IPS-15b (cell line): ENCODE results near the gene CORO2B.

Experiments used
- H3K27me3 ChIP-seq: one replicate; pipeline ENCODE4 v1.6.1; 2013; ENCODE audit warnings: low read length; ENCODE audit not compliant: control insufficient read depth, insufficient read depth
- H3K36me3 ChIP-seq: one replicate; pipeline ENCODE4 v1.6.1; 2013; ENCODE audit warnings: low read length; ENCODE audit not compliant: control insufficient read depth, insufficient read depth
- H3K4me1 ChIP-seq: one replicate; pipeline ENCODE4 v1.6.1; 2013; ENCODE audit warnings: mild to moderate bottlenecking, low read length; ENCODE audit not compliant: control insufficient read depth, insufficient read depth
- H3K4me3 ChIP-seq: one replicate; pipeline ENCODE4 v1.5.1; 2013; ENCODE audit warnings: low read depth, low read length
- H3K9ac ChIP-seq: one replicate; pipeline ENCODE4 v1.6.1; 2013; ENCODE audit warnings: low read depth, mild to moderate bottlenecking, low read length
- H3K9me3 ChIP-seq: one replicate; pipeline ENCODE4 v1.6.1; 2013; ENCODE audit warnings: mild to moderate bottlenecking, low read length; ENCODE audit not compliant: control insufficient read depth, insufficient read depth

Gene CORO2B

GRCh38 chr15:68681836-68682235 lies 103.0 kb downstream of the CORO2B start:
- Histone ChIP-seq H3K4me1 (peaks cover 3% of the 10 kb centered on the region), H3K9me3 (no peaks in the 10 kb centered on the region), H3K9ac (no peak overlapping the region), H3K4me3 (no peak overlapping the region), H3K36me3 (no peaks in the 10 kb centered on the region), H3K27me3 (no peaks in the 10 kb centered on the region)

- Histone ChIP-seq H3K4me1 (peaks cover 3% of the 10 kb centered on the region), H3K36me3 (no peaks in the 10 kb centered on the region), H3K9ac (no peak overlapping the region), H3K27me3 (no peaks in the 10 kb centered on the region), H3K9me3 (no peaks in the 10 kb centered on the region), H3K4me3 (no peak overlapping the region)
Observed at GRCh38 chr15:68682330-68682729, 103.5 kb downstream of the CORO2B start.

GRCh38 chr15:68683026-68683425 lies 104.2 kb downstream of the CORO2B start:
- peaks cover 3% of the 10 kb centered on the region for H3K4me1 ChIP-seq
- no peaks in the 10 kb centered on the region for H3K27me3 ChIP-seq

GRCh38 chr15:68683551-68683950 lies 104.8 kb downstream of the CORO2B start:
- H3K4me3 ChIP-seq: no peak overlapping the region
- H3K9ac ChIP-seq: no peak overlapping the region
- no peaks in the 10 kb centered on the region for H3K36me3 ChIP-seq
- peaks cover 3% of the 10 kb centered on the region for H3K4me1 ChIP-seq
- H3K9me3 ChIP-seq: no peaks in the 10 kb centered on the region
- no peaks in the 10 kb centered on the region for H3K27me3 ChIP-seq

More at GRCh38 chr15:68683026-68683425, 104.2 kb downstream of the CORO2B start:
- Histone ChIP-seq H3K4me3 (no peak overlapping the region), H3K36me3 (no peaks in the 10 kb centered on the region), H3K9ac (no peak overlapping the region), H3K9me3 (no peaks in the 10 kb centered on the region)

- H3K9ac ChIP-seq: no peak overlapping the region
- no peaks in the 10 kb centered on the region for H3K9me3 ChIP-seq
- H3K27me3 ChIP-seq: no peaks in the 10 kb centered on the region
- no peak overlapping the region for H3K4me3 ChIP-seq
- peaks cover 3% of the 10 kb centered on the region for H3K4me1 ChIP-seq
- H3K36me3 ChIP-seq: no peaks in the 10 kb centered on the region
Observed at GRCh38 chr15:68684476-68684875, 105.7 kb downstream of the CORO2B start.

- Histone ChIP-seq H3K9me3 (no peaks in the 10 kb centered on the region), H3K9ac (no peak overlapping the region), H3K4me3 (no peak overlapping the region), H3K4me1 (peaks cover 3% of the 10 kb centered on the region), H3K36me3 (no peaks in the 10 kb centered on the region), H3K27me3 (no peaks in the 10 kb centered on the region)
Observed at GRCh38 chr15:68687136-68687735, 108.4 kb downstream of the CORO2B start.

- no peaks in the 10 kb centered on the region for H3K36me3 ChIP-seq
- H3K4me1 ChIP-seq: no peaks in the 10 kb centered on the region
- H3K9me3 ChIP-seq: no peaks in the 10 kb centered on the region
- no peaks in the 10 kb centered on the region for H3K27me3 ChIP-seq
- H3K9ac ChIP-seq: no peak overlapping the region
- H3K4me3 ChIP-seq: no peak overlapping the region
Observed at GRCh38 chr15:68691705-68692104, 112.9 kb downstream of the CORO2B start.

GRCh38 chr15:68693071-68693470 lies 114.3 kb downstream of the CORO2B start:
- Histone ChIP-seq H3K9me3 (no peaks in the 10 kb centered on the region), H3K36me3 (no peaks in the 10 kb centered on the region), H3K4me1 (no peaks in the 10 kb centered on the region), H3K4me3 (no peak overlapping the region), H3K27me3 (no peaks in the 10 kb centered on the region), H3K9ac (no peak overlapping the region)

GRCh38 chr15:68694111-68694510 lies 115.3 kb downstream of the CORO2B start:
- Histone ChIP-seq H3K36me3 (no peaks in the 10 kb centered on the region), H3K4me1 (no peaks in the 10 kb centered on the region), H3K27me3 (no peaks in the 10 kb centered on the region), H3K4me3 (no peak overlapping the region), H3K9me3 (no peaks in the 10 kb centered on the region), H3K9ac (no peak overlapping the region)

- H3K9me3 ChIP-seq: no peaks in the 10 kb centered on the region
- no peaks in the 10 kb centered on the region for H3K27me3 ChIP-seq
- H3K4me1 ChIP-seq: peaks cover 2% of the 10 kb centered on the region
- H3K36me3 ChIP-seq: no peaks in the 10 kb centered on the region
- H3K9ac ChIP-seq: no peak overlapping the region
- no peak overlapping the region for H3K4me3 ChIP-seq
Observed at GRCh38 chr15:68695061-68695595, 116.3 kb downstream of the CORO2B start.

- H3K36me3 ChIP-seq: no peaks in the 10 kb centered on the region
- peaks cover 5% of the 10 kb centered on the region for H3K4me1 ChIP-seq
- H3K9ac ChIP-seq: no peak overlapping the region
- H3K4me3 ChIP-seq: no peak overlapping the region
- H3K9me3 ChIP-seq: no peaks in the 10 kb centered on the region
- no peaks in the 10 kb centered on the region for H3K27me3 ChIP-seq
Observed at GRCh38 chr15:68696414-68697363, 117.9 kb downstream of the CORO2B start.
